ENCODE data around the gene ABO.

Gene ABO

GRCh38 chr9:133262226-133262625, 12.8 kb downstream of the ABO start:
- H3K36me3 ChIP-seq (ENCODE audit: insufficient read depth, low read length) = no peaks in the 10 kb centered on the region
- TF ChIP-seq EZH2phosphoT487 (IDR thresholded peaks at IDR 0.05; ENCODE audit: borderline replicate concordance) = no peak
- no peak overlapping the region for H3K9ac ChIP-seq (ENCODE audit: low read depth, low read length, poor library complexity, severe bottlenecking)
- no peaks in the 10 kb centered on the region for H4K20me1 ChIP-seq (ENCODE audit: insufficient read depth, low read length, poor library complexity, severe bottlenecking)
- no peaks in the 10 kb centered on the region for H3K9me2 ChIP-seq (replicated peaks; ENCODE audit: low read depth, low read length)
- H3K9me3 ChIP-seq (ENCODE audit: insufficient read depth, low read depth, low read length) = no peaks in the 10 kb centered on the region
- no peak overlapping the region for H2AFZ ChIP-seq (ENCODE audit: low read length)
- no peak overlapping the region for H3K4me3 ChIP-seq (ENCODE audit: low read length, poor library complexity, severe bottlenecking)
- H3K27me3 ChIP-seq (ENCODE audit: insufficient read depth, low read length, poor library complexity, severe bottlenecking) = no peaks in the 10 kb centered on the region
- H3K4me1 ChIP-seq (ENCODE audit: insufficient read depth, low read length, poor library complexity, severe bottlenecking) = peaks cover 4% of the 10 kb centered on the region
- H3F3A ChIP-seq (ENCODE audit: low read depth) = no peaks in the 10 kb centered on the region
- H3K4me2 ChIP-seq (ENCODE audit: low read depth, low read length, poor library complexity, severe bottlenecking) = no peak overlapping the region
- no peaks in the 10 kb centered on the region for H3K79me2 ChIP-seq (ENCODE audit: insufficient read depth, low read length)

GRCh38 chr9:133261753-133262120, 13.3 kb downstream of the ABO start:
- no peaks in the 10 kb centered on the region for H3K27me3 ChIP-seq (ENCODE audit: insufficient read depth, low read length, poor library complexity, severe bottlenecking)
- no peaks in the 10 kb centered on the region for H3K9me3 ChIP-seq (ENCODE audit: insufficient read depth, low read depth, low read length)
- no peak overlapping the region for H3K4me3 ChIP-seq (ENCODE audit: low read length, poor library complexity, severe bottlenecking)
- H3K9ac ChIP-seq (ENCODE audit: low read depth, low read length, poor library complexity, severe bottlenecking) = no peak overlapping the region
- H3K4me1 ChIP-seq (ENCODE audit: insufficient read depth, low read length, poor library complexity, severe bottlenecking) = peaks cover 5% of the 10 kb centered on the region
- H3F3A ChIP-seq (ENCODE audit: low read depth) = no peaks in the 10 kb centered on the region
- no peak overlapping the region for H2AFZ ChIP-seq (ENCODE audit: low read length)
- no peaks in the 10 kb centered on the region for H3K9me2 ChIP-seq (replicated peaks; ENCODE audit: low read depth, low read length)
- H3K79me2 ChIP-seq (ENCODE audit: insufficient read depth, low read length) = no peaks in the 10 kb centered on the region
- H4K20me1 ChIP-seq (ENCODE audit: insufficient read depth, low read length, poor library complexity, severe bottlenecking) = no peaks in the 10 kb centered on the region
- TF ChIP-seq, protein P1, sequence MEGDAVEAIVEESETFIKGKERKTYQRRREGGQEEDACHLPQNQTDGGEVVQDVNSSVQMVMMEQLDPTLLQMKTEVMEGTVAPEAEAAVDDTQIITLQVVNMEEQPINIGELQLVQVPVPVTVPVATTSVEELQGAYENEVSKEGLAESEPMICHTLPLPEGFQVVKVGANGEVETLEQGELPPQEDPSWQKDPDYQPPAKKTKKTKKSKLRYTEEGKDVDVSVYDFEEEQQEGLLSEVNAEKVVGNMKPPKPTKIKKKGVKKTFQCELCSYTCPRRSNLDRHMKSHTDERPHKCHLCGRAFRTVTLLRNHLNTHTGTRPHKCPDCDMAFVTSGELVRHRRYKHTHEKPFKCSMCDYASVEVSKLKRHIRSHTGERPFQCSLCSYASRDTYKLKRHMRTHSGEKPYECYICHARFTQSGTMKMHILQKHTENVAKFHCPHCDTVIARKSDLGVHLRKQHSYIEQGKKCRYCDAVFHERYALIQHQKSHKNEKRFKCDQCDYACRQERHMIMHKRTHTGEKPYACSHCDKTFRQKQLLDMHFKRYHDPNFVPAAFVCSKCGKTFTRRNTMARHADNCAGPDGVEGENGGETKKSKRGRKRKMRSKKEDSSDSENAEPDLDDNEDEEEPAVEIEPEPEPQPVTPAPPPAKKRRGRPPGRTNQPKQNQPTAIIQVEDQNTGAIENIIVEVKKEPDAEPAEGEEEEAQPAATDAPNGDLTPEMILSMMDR (conservative IDR thresholded peaks at IDR 0.05; ENCODE audit: low read length) = no peak
- TF ChIP-seq EZH2phosphoT487 (IDR thresholded peaks at IDR 0.05; ENCODE audit: borderline replicate concordance) = no peak
- no peaks in the 10 kb centered on the region for H3K36me3 ChIP-seq (ENCODE audit: insufficient read depth, low read length)
- no peak overlapping the region for H3K4me2 ChIP-seq (ENCODE audit: low read depth, low read length, poor library complexity, severe bottlenecking)

DNA sequence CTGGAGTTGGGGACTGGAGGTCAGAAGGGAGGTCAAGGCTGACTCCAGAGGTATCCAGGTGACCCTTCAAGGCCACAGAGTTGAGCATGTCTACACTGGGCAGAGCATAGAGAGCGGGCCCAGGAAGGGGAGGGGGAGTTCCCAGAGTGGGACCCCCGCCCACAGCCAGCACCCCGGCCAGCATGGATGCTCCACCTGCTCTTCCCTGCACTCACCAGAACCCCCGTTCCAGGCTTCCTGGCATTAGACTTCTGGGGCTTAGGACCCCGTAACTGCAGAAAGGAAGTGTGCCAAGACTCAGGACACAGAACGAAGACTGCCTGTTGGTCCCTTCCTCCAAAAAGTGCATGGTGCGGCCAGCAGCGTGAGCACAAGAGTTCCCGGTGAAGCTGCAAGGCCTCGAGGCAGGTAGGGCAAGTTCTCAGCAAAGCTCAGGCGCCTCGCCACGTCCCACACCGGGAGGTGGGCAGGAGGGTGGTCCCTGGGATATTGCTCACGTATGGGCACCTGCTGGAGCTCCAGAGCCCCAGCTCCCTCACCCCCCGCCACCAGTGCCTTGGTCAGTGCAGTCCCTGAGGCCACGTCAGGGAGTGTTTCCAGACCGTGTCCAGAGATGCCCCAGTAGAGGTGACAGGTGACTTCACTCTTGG, 13.8 kb downstream of the ABO start:
- H2AFZ ChIP-seq (ENCODE audit: low read length) = no peak overlapping the region
- no peaks in the 10 kb centered on the region for H3K79me2 ChIP-seq (ENCODE audit: insufficient read depth, low read length)
- no peaks in the 10 kb centered on the region for H3K9me3 ChIP-seq (ENCODE audit: insufficient read depth, low read depth, low read length)
- H3K4me2 ChIP-seq (ENCODE audit: low read depth, low read length, poor library complexity, severe bottlenecking) = no peak overlapping the region
- peaks cover 5% of the 10 kb centered on the region for H3K4me1 ChIP-seq (ENCODE audit: insufficient read depth, low read length, poor library complexity, severe bottlenecking)
- H3K4me3 ChIP-seq (ENCODE audit: low read length, poor library complexity, severe bottlenecking) = no peak overlapping the region
- no peaks in the 10 kb centered on the region for H3K27me3 ChIP-seq (ENCODE audit: insufficient read depth, low read length, poor library complexity, severe bottlenecking)
- no peaks in the 10 kb centered on the region for H4K20me1 ChIP-seq (ENCODE audit: insufficient read depth, low read length, poor library complexity, severe bottlenecking)
- H3F3A ChIP-seq (ENCODE audit: low read depth) = no peaks in the 10 kb centered on the region
- TF ChIP-seq, protein P1 (conservative IDR thresholded peaks at IDR 0.05; ENCODE audit: low read length) = no peak
- TF ChIP-seq EZH2phosphoT487 (IDR thresholded peaks at IDR 0.05; ENCODE audit: borderline replicate concordance) = no peak
- H3K9ac ChIP-seq (ENCODE audit: low read depth, low read length, poor library complexity, severe bottlenecking) = no peak overlapping the region
- H3K9me2 ChIP-seq (replicated peaks; ENCODE audit: low read depth, low read length) = no peaks in the 10 kb centered on the region
- no peaks in the 10 kb centered on the region for H3K36me3 ChIP-seq (ENCODE audit: insufficient read depth, low read length)

Data from Loucy (cell line).